ENCODE measurements around the gene ZNF750. TPM values are rescaled to one million over a fixed set of nuclear protein-coding genes. Genes with fewer than 3 reads are reported as not detected.

The ZNF750 gene
- total RNA-seq, 1 donor from 2014 or later = 0.13 TPM

DNA sequence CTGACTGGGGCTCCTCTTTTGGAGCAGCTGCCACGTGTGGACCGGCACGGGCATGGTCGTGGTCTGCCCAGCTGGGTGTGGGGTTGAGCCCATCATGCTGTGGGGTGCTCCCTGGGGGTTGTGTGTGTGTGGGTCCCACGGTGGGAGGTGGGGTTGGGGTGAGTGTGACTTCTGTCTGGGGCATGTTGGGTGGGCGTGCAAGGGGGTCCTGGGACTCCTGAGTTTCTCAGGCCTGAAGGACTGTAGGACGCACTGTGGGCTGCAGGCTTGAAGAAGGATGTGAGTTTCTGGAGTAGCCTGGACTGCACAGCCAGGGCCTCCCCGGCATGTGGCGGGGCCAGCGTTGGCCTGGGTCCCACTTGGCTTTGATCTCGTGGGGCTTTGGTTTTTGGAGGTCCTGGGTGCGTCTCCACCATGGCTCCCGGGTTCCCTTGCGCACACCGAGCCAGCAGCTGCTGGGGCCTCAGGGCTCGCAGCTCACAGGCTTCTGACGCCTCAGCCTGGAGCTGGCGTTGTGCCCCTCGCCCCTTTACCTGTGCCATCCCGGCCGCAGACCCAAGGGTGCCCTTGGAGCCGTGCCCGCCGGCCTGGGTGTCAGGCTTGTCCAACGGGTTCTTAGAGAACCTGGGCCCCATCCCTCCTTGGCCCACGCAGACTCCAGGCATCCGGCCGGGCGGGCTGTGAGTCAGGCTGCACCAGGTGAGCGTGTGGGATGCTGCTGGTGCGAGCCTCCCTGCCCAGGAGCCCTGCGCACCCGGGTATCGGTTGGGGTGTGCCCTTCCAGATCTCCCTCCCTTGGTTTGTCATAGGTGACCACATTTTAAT lies 34.4 kb upstream of the ZNF750 start:
- intact Hi-C loops (cut with DNase I) = no loop called here
- ATAC-seq (ENCODE audit: poor library complexity) (no peak), DNase-seq (no peak)

GRCh38 chr17:82873521-82873920 lies 33.7 kb upstream of the ZNF750 start:
- ATAC-seq (ENCODE audit: poor library complexity) (no peak), DNase-seq (no peak)
- intact Hi-C loops (cut with DNase I) = no loop called here

DNA sequence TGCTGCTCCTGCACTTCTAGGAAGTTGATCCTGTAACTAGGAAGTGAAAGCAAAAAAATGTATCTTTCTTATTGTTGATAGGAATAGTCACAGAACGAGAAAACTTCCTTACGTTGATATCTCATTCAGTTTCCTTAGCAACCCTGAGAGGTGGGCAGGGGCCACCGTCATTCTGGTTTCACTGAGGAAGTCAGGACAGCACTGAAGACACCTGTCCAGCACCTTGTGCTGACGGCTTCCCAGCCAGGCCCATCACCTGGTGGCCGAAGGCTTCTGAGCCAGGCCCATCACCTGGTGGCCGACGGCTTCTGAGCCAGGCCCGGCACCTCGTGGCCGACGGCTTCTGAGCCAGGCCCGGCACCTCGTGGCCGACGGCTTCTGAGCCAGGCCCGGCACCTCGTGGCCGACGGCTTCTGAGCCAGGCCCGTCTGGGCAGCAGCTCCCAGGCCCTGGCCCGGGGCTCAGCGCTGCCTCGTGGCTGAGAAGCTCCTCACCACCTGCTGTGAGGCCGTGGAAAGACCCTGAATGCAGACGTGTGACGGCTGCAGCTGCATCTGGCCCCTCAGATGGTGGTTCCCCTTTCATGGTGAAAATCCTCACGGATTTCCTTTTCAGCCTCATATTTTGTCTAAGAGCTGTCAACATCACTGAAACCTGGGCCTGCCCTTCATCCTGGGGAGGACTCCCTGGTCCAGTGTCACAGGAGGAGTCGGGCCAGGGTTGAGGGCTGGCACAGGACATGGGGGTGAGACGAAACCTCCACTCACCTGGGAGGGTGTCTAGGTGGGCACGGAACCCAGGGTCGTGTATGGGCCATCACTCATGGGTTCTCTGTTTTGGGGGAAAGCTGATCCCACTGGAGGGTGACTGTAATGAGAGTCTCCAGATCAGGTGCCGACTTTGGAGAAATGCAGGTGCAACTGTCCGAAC lies 33.0 kb upstream of the ZNF750 start:
- DNase-seq = no peak
- no peak for ATAC-seq (ENCODE audit: poor library complexity)
- intact Hi-C loops (cut with DNase I) = no loop called here

GRCh38 chr17:82871776-82872561 lies 32.1 kb upstream of the ZNF750 start:
- DNase-seq = no peak
- intact Hi-C loops (cut with DNase I) = no loop called here
- ATAC-seq (ENCODE audit: poor library complexity) = no peak

DNA sequence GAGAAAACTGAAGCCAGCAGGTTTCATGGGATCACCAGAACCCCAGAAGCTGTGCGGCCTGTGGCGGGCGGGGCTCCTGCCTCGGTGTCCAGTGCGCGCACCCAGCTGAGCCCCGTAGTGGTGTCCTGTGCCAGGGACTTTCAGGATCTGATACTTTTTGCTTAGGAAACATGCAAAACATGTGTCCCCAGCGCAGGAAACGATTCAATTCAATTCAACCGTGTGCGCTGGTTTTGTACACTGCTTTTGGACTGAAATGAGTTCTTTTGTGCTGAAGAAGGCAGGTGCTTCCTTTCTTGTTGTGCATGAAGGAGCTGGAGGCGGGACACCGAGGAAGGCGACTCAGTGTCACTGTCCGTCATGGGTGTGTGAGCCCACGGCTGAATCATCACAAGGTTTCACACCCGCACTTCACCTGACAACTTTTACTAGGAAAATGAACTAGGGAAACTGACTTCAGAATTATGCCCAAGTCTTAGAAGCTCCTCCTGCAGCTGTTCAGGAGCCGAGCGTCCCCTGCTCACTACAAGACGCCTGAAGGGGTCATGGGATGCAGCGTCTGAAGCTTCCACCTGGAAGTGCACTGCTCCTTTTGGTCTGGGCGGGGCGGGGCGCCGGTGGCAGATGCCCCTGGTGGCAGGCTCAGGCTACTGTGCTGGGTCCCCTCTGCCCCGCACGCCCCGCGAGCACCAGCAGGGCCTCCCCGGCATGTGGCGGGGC lies 31.4 kb upstream of the ZNF750 start:
- DNase-seq (no peak), ATAC-seq (ENCODE audit: poor library complexity) (no peak)
- intact Hi-C loops (cut with DNase I) = no loop called here

- intact Hi-C loops (cut with DNase I) = no loop called here
Measured at GRCh38 chr17:82870541-82870940, 30.7 kb upstream of the ZNF750 start.

DNA sequence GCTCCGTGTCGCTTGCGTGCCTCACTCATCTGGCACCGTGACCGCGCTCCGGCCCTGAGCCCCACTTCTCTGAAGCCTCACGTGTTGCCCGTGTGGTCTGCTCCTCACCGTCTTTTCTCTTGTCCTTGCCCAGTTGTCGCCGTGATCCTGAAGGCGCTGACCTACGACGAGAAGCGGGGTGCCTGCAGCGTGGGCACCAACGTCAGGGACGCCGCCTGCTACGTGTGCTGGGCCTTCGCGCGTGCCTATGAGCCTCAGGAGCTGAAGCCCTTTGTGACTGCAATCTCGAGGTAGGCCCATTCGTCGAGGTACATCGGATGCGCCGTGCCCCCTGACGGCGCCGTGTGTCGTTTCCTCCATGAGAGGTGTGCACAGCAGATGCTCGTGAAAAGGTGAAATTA lies 30.3 kb upstream of the ZNF750 start:
- no peak for ATAC-seq (ENCODE audit: poor library complexity)
- intact Hi-C loops (cut with DNase I) = no loop called here
- DNase-seq = no peak

More at GRCh38 chr17:82870541-82870940, 30.7 kb upstream of the ZNF750 start:
- no peak for ATAC-seq (ENCODE audit: poor library complexity)
- DNase-seq = no peak

DNA sequence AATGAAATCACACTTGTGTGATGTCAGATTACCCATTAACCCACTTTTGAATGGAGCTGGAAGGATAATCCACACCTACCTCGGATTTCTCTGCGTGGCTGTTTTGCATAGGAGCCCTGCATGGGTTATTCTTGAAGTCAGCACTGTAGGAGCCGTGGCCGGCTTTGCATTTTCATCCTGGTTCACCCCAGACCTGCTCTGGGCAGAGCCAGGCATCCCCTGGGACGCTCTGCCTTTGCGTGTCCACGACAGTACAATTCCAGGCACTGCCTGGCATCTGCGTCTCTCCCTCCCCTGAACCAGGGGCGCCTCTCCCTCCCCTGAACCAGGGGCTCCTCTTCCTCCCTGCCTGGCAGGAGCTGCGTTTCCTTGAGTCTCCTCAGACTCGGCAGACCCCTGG lies 29.7 kb upstream of the ZNF750 start:
- DNase-seq = no peak
- intact Hi-C loops (cut with DNase I) = no loop called here
- ATAC-seq (ENCODE audit: poor library complexity) = no peak

- ATAC-seq (ENCODE audit: poor library complexity) = no peak
- DNase-seq = no peak
- intact Hi-C loops (cut with DNase I) = no loop called here
Measured at GRCh38 chr17:82868715-82869131, 28.9 kb upstream of the ZNF750 start.

DNA sequence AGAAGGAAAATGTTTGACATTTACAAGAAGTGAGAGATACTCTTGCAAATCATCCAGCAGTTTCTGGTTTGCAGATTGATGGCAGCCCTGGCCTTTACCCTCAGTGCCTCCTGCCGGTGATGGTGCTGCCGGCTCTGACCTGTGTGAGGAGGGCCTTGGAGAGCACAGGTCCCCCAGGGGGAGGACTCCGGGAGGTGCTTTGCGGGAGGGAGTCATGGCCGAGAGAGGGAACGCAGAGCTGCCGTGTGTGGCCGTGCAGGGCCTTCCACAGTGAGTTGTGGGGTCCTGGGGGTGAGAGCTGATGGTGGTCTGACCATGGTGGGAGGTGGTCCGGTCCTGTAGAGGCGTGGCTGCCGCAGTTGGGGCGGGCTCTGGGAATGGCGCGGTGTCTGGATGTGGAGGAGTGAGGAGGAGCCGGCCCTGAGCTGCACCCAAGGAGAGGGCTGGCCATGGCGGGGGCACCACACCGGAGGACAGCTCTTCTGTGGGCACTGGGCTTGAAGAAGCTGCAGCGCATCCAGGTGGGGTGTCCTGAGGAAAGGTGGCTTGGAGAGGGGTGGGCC lies 28.0 kb upstream of the ZNF750 start:
- ATAC-seq (ENCODE audit: poor library complexity) (no peak), DNase-seq (no peak)
- intact Hi-C loops (cut with DNase I) = no loop called here

GRCh38 chr17:82866590-82867191 lies 26.9 kb upstream of the ZNF750 start:
- ATAC-seq (ENCODE audit: poor library complexity) (peak; percentile 58), DNase-seq (no peak)
- intact Hi-C loops (cut with DNase I) = no loop called here

DNA sequence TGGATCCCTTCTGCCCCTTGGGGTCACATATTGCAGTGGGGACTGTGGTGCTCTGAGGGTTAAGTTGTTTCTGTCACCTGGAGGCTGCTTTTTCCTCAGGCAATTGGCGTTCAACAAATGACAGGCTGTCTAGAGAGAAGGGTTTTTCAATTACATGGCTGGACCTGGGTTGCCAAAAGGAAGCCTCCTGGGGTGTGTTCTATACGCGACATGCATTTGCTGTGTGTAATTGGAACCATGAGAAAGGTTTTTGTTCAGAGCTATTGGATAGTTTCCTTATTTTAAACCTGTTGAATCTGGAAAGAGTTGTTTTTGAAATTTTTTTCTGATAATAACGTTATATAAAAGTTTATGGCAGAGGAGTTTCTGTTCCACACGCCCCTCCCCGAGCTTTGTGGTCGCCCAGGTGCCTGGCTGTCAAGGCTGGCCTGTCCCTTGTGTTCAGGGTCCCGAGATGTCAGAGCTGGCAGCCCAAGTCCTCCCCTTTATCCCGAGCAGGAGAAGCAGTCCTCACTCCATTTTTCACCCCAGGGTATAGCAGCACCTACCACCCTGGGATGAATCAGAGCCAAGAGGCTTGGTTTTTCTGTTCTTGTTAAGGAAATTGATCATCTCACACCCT lies 26.1 kb upstream of the ZNF750 start:
- ATAC-seq (ENCODE audit: poor library complexity) (no peak), DNase-seq (no peak)
- intact Hi-C loops (cut with DNase I) = no loop called here

DNA sequence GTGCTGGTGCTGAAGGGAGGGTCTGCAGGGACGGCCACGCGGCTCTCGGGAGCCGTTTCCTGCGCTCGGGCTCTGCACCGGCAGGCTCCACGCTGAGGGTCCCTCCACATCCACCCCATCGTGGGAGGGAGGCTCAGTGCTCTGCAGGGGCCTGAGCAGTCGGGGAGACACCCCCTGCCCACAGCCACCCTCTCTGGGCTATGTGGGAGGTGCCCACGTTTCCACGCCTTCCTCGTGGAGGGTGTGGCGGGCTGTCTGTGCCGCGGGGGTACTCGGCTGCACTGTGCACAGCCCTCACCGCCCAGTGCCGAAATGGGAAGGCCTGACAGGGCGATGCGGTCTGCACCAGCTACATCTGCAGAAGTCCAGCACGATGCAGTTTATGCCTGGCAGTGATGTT lies 25.5 kb upstream of the ZNF750 start:
- ATAC-seq (ENCODE audit: poor library complexity) = no peak
- no peak for DNase-seq
- intact Hi-C loops (cut with DNase I) = no loop called here

DNA sequence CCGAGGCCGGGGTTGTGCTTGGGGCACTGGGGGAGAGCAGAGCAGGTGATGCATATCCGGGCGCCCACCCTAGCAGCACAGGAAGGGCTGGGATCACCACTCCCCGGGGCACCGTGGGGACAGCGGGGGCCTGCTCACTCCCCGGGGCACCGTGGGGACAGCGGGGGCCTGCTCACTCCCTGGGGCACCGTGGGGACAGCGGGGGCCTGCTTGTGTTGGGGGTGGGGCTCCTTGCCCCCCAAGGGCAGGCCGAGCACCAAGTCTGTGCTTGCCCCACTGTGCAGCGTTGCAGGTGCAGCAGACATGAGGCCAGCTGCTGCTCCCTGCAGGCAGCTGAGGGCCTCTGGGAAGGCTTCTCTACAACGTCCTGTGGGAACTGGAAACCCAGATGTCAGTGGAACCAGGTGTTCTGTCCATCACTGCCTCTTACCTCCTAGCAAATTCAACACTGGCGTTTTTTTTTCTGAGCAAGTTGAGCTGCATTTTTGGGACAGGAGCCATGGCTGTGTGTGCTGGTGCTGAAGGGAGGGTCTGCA lies 25.0 kb upstream of the ZNF750 start:
- intact Hi-C loops (cut with DNase I) = no loop called here

DNA sequence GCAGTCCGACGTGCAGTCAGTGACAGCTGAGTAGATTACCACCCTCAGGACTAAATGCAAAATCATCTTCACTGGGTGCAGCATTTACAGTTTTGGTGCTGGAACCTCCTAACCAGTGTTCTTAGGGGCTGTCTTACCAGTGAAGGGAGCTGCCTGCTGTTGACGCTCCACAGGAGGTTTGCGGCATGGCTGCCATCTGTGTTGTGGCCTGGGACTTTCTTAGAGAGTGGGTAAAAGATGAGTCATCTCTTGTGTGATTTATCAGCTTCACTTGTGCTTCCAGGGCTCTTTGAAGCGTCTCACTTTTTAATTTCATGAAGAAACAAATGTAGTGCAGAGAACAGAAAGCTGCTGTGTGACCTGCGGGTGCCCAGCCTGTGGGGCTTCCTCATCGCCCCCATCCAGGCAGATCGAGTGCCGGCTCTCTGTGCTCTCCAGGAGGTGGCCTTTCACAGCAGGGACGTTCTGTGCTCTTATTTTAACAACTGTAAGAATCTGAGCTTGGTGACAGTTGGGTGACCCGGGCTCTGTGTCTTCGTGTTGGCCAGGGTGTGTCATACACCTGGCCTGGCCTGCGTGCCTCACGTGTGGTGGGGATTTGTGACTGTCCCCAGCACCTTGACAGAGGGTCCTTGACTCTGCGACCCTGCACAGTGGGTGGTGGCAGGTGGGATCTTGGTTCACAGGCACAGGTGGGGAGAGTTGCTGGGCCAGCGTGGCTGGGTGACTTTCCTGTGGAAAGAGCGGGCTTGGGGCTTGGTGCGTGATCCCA lies 24.3 kb upstream of the ZNF750 start:
- intact Hi-C loops (cut with DNase I) = no loop called here
- ATAC-seq (ENCODE audit: poor library complexity) (peak; percentile 12), DNase-seq (no peak)

More for the DNA sequence above, 25.0 kb upstream of the ZNF750 start:
- DNase-seq (no peak), ATAC-seq (ENCODE audit: poor library complexity) (no peak)

DNA sequence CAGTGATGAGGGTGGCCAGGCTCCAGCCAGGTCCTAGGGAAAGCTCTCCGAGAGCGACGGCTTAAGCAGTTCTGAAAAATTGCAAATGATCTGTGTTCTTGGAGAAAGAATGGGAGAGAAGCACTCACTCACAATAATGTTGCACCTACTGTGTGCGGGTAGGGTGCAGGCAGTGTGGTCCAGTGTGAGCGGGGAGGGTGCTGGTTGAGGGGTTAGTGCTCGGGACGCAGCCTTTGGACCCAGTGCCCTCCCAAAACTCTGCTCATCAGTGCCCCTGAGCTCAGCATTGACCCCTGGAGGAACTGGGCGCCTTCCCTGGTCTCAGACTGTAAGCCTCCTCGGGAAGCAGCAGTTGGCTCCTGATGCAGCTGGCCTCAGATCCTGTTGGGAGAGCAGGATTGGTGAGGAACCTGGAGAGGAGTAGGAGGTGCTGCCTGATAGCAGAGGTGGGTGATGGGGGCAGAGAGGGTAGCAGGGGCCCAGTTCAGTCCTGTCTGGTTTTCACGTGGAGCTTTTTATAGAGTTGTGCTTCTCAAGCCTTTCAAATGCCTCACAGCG lies 23.6 kb upstream of the ZNF750 start:
- DNase-seq (no peak), ATAC-seq (ENCODE audit: poor library complexity) (no peak)
- intact Hi-C loops (cut with DNase I) = no loop called here
